ENCODE results near the gene IFIH1.

The IFIH1 gene

GRCh38 chr2:162318328-162319180 is at the start of gene IFIH1:
TSS of gene IFIH1 (minus strand) at chr2:162318684. CDS start at chr2:162318307, 377 bp downstream.
- peak; percentile 59 for DNase-seq (ENCODE audit: low read depth, low spot score)
- H3K27ac ChIP-seq, result peak within 1 kb of the TSS; percentile 76

GRCh38 chr2:162365392-162365791 is 46.9 kb upstream of the IFIH1 start:
- H3K27ac ChIP-seq, result no peak overlapping the region
- DNase-seq (ENCODE audit: low read depth, low spot score), result no peak

- DNase-seq (ENCODE audit: low read depth, low spot score), result no peak
- H3K27ac ChIP-seq, result peak overlapping the region; percentile 73
These were observed 26.1 kb upstream of the IFIH1 start for GRCh38 chr2:162344617-162344950.

- H3K27ac ChIP-seq, result peak within 1 kb of the TSS; percentile 73
- peak; percentile 91 for DNase-seq (ENCODE audit: low read depth, low spot score)
These were observed 25.5 kb upstream of the IFIH1 start, which contains the start of gene GCA for GRCh38 chr2:162343824-162344616. TSS of gene GCA (plus strand) at chr2:162344132. CDS start at chr2:162344249, 117 bp downstream.

GRCh38 chr2:162343492-162343823 is 25.0 kb upstream of the IFIH1 start:
- DNase-seq (ENCODE audit: low read depth, low spot score), result no peak
- no peak overlapping the region for H3K27ac ChIP-seq

- H3K27ac ChIP-seq, result no peak overlapping the region
- no peak for DNase-seq (ENCODE audit: low read depth, low spot score)
These were observed 24.4 kb upstream of the IFIH1 start for GRCh38 chr2:162342841-162343240.

GRCh38 chr2:162342321-162342720 is 23.8 kb upstream of the IFIH1 start:
- H3K27ac ChIP-seq, result no peak overlapping the region
- no peak for DNase-seq (ENCODE audit: low read depth, low spot score)

GRCh38 chr2:162340822-162341221 is 22.3 kb upstream of the IFIH1 start:
- H3K27ac ChIP-seq, result no peak overlapping the region
- DNase-seq (ENCODE audit: low read depth, low spot score), result no peak

- no peak overlapping the region for H3K27ac ChIP-seq
- no peak for DNase-seq (ENCODE audit: low read depth, low spot score)
These were observed 19.4 kb upstream of the IFIH1 start for GRCh38 chr2:162337868-162338267.

GRCh38 chr2:162333968-162334367 is 15.5 kb upstream of the IFIH1 start:
- no peak overlapping the region for H3K27ac ChIP-seq
- no peak for DNase-seq (ENCODE audit: low read depth, low spot score)

GRCh38 chr2:162330881-162331280 is 12.4 kb upstream of the IFIH1 start:
- no peak for DNase-seq (ENCODE audit: low read depth, low spot score)
- H3K27ac ChIP-seq, result no peak overlapping the region

GRCh38 chr2:162328424-162329157 is 10.1 kb upstream of the IFIH1 start:
- DNase-seq (ENCODE audit: low read depth, low spot score), result no peak
- H3K27ac ChIP-seq, result no peak overlapping the region

- no peak for DNase-seq (ENCODE audit: low read depth, low spot score)
- no peak overlapping the region for H3K27ac ChIP-seq
These were observed 9.3 kb upstream of the IFIH1 start for GRCh38 chr2:162327806-162328205.

GRCh38 chr2:162327134-162327769 is 8.8 kb upstream of the IFIH1 start:
- no peak overlapping the region for H3K27ac ChIP-seq
- DNase-seq (ENCODE audit: low read depth, low spot score), result no peak

GRCh38 chr2:162324953-162325352 is 6.5 kb upstream of the IFIH1 start:
- H3K27ac ChIP-seq, result no peak overlapping the region
- no peak for DNase-seq (ENCODE audit: low read depth, low spot score)

GRCh38 chr2:162320864-162321517 is 2.5 kb upstream of the IFIH1 start:
- no peak for DNase-seq (ENCODE audit: low read depth, low spot score)
- no peak overlapping the region for H3K27ac ChIP-seq

GRCh38 chr2:162317861-162318327 is 590 bp downstream of the IFIH1 start:
- DNase-seq (ENCODE audit: low read depth, low spot score), result no peak
- peak overlapping the region; percentile 76 for H3K27ac ChIP-seq

GRCh38 chr2:162317058-162317742 is 1.3 kb downstream of the IFIH1 start:
- DNase-seq (ENCODE audit: low read depth, low spot score), result no peak
- peak overlapping the region; percentile 76 for H3K27ac ChIP-seq

GRCh38 chr2:162316590-162316989 is 1.9 kb downstream of the IFIH1 start:
- no peak for DNase-seq (ENCODE audit: low read depth, low spot score)
- no peak overlapping the region for H3K27ac ChIP-seq

Measured in epithelial cell of prostate (primary cell).